ENCODE results near the gene LRRC14B.
"Not testable (repeated sequence)": the region's sequence is repeated elsewhere in the genome, so short reads cannot be mapped to it uniquely, and the experiment has no call there.

LRRC14B gene

DNA sequence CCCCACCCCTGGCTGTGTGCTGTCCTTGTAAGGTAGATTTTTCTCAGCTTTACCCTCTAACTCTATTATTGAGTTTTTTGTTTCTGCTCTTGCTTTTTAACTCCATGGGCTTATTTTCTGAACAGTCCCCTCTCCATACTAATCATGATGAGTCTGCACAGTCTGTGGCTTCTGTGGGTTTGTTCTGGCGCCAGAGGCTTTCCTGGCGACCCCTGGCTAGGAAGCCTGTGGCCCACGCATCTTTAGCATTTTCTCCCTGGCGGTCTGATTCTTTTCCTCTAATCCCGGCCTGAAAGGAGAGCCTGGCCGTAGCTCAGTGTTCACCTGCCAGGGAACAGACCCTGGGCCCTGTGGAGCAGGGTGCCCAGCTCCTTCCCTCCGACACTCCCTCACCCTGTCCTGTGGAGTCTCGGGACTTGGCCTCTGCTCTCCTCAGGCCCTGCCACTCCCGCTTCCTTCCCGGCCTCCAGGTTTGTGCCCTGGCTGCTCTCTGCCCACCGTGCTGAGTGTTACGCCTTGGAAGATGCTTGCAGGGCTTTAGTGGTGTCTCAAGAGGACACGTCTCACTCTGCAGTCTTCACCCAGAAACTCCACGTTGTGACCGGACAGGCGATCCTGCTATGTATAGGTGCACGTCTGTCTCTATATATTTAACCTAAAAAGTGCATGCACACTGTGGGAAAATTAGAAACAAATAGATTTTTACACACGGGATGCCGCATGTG, 31.7 kb upstream of the LRRC14B start:
- DNase-seq (ENCODE audit: extremely low spot score, insufficient read length, low read depth) (no peak), FAIRE-seq (no peak)

GRCh38 chr5:160173-160510, 31.2 kb upstream of the LRRC14B start:
- FAIRE-seq (no peak), DNase-seq (ENCODE audit: extremely low spot score, insufficient read length, low read depth) (no peak)

GRCh38 chr5:160921-161802, 30.1 kb upstream of the LRRC14B start:
- FAIRE-seq = no peak
- no peak for DNase-seq (ENCODE audit: extremely low spot score, insufficient read length, low read depth)

DNA sequence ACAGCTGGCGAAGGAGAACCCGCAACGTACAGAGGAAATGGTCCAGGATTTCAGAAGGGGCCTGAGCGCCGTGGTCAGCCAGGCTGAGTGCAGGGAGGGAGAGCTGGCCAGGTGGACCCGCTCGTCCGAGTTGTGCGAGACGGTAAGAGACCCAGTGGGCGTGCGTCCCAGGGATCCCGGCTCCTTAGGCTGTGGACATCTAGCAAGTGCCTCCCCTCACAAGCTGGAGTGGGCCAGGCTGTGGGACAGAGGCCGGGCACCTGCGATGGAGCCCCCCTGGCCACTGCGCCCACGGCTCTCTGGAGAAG, 29.5 kb upstream of the LRRC14B start:
- no peak for DNase-seq (ENCODE audit: extremely low spot score, insufficient read length, low read depth)
- FAIRE-seq = no peak

GRCh38 chr5:162190-162564, 29.1 kb upstream of the LRRC14B start:
- DNase-seq (ENCODE audit: extremely low spot score, insufficient read length, low read depth) (no peak), FAIRE-seq (no peak)

GRCh38 chr5:162565-163337, 28.5 kb upstream of the LRRC14B start:
- DNase-seq (ENCODE audit: extremely low spot score, insufficient read length, low read depth) (no peak), FAIRE-seq (no peak)

DNA sequence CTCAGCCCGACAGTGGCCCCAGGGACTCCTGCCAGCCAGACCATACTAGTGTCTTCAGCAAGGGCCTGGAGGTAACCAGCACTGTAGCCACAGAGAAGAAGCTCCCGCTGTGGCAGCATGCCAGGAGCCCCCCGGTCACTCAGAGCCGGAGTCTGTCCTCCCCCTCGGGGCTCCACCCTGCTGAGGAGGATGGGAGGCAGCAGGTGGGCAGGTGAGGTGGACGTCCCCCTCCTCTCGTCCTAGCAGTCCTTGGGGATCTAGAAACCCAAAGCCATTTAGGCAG, 28.0 kb upstream of the LRRC14B start:
- FAIRE-seq = no peak
- DNase-seq (ENCODE audit: extremely low spot score, insufficient read length, low read depth) = no peak

DNA sequence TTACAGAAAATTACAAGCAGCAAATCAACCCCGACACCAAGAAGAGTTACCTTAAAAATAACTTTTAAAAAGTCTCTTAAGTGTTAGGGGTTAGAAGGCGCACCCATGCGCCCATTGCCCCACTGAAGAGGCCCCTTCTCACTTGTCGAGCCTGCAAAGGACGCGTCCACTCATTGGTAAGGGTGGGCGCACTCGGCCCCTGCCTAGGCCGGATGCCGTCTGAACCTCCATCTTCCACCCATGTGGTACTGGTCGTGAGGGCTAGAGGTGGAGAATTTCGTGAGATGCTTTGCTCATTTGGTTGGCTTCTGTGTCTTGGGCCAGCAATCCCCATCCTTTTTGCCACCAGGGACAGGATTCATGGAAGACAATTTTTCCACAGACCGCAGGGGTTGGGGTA, 27.5 kb upstream of the LRRC14B start:
- FAIRE-seq (no peak), DNase-seq (ENCODE audit: extremely low spot score, insufficient read length, low read depth) (no peak)

- FAIRE-seq = no peak
- DNase-seq (ENCODE audit: extremely low spot score, insufficient read length, low read depth) = no peak
Observed at GRCh38 chr5:164244-164643, 27.1 kb upstream of the LRRC14B start.

- not testable (repeated sequence) for FAIRE-seq; DNase-seq (ENCODE audit: extremely low spot score, insufficient read length, low read depth)
Observed at GRCh38 chr5:164783-165182, 26.5 kb upstream of the LRRC14B start.

- DNase-seq (ENCODE audit: extremely low spot score, insufficient read length, low read depth) = no peak
- FAIRE-seq = no peak
Observed at GRCh38 chr5:166441-167372, 24.6 kb upstream of the LRRC14B start.

DNA sequence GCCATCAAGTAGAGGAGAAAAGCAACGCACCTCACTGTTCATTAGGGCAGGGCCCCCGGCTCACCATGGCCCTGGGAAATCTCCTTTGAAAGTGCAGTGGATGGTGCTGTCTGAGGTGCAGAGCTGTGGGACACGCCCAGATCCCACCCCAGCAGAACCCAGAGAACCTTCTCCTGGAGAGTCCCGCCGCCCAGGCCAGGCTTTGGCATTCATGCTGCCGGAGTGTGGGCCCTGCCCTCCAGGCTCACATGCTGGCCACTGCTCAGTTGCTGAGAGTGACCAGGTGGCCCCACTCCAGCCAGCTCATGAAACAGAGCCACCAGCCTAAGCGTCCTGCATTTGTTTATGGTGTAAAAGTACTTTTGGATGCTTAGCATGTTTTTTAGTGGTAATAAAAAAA, 23.8 kb upstream of the LRRC14B start:
- DNase-seq (ENCODE audit: extremely low spot score, insufficient read length, low read depth) (no peak), FAIRE-seq (no peak)

GRCh38 chr5:167982-168660, 23.2 kb upstream of the LRRC14B start:
- no peak for FAIRE-seq
- no peak for DNase-seq (ENCODE audit: extremely low spot score, insufficient read length, low read depth)

GRCh38 chr5:169071-169727, 22.1 kb upstream of the LRRC14B start:
- DNase-seq (ENCODE audit: extremely low spot score, insufficient read length, low read depth) = no peak
- no peak for FAIRE-seq

DNA sequence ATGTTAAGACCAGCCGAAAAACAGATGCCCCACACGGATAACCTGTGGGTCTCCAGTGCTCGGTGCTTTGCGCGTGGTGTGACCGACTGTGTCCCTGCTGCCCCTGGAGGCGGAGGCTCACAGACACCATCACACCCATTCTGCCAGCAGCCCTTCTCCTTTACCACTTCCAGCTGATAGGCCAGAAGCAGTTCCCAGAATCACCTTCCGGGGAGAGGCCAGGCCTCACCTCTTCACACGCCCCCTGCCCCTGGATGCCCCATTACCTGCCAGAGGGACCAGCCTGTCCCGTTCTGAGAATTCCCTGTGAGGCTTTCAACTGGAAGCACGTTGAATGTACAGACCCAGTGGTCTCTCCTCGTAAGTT, 21.6 kb upstream of the LRRC14B start:
- FAIRE-seq = no peak
- DNase-seq (ENCODE audit: extremely low spot score, insufficient read length, low read depth) = no peak

GRCh38 chr5:170971-171800, 20.1 kb upstream of the LRRC14B start:
- FAIRE-seq (no peak), DNase-seq (ENCODE audit: extremely low spot score, insufficient read length, low read depth) (no peak)

- FAIRE-seq = no peak
- no peak for DNase-seq (ENCODE audit: extremely low spot score, insufficient read length, low read depth)
Observed at GRCh38 chr5:171801-172331, 19.4 kb upstream of the LRRC14B start.

DNA sequence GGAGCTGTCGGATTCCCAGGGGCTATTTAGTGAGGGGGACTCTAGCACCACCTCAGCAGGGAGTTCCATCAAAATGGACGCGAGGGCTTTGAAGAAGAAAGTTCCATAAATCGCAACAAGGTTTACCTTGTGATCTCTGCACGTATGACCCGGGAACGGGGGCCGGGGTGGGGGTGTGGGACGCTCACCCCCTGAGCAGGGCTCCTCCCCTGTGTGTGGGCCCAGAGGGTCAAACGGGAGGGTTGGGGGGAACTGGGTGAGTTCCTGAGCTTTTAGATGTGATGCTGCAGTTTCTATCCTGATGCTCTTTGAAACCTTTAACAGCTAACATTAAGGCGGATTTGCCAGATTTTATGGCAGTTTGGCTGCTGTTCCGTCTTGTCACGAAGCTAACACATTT, 18.9 kb upstream of the LRRC14B start:
- DNase-seq (ENCODE audit: extremely low spot score, insufficient read length, low read depth) (no peak), FAIRE-seq (no peak)
